ENCODE data around the gene TUBGCP6.
A peak's percentile ranks its signal among the peaks of the same experiment; 100 is the strongest.

Gene TUBGCP6, protein sequence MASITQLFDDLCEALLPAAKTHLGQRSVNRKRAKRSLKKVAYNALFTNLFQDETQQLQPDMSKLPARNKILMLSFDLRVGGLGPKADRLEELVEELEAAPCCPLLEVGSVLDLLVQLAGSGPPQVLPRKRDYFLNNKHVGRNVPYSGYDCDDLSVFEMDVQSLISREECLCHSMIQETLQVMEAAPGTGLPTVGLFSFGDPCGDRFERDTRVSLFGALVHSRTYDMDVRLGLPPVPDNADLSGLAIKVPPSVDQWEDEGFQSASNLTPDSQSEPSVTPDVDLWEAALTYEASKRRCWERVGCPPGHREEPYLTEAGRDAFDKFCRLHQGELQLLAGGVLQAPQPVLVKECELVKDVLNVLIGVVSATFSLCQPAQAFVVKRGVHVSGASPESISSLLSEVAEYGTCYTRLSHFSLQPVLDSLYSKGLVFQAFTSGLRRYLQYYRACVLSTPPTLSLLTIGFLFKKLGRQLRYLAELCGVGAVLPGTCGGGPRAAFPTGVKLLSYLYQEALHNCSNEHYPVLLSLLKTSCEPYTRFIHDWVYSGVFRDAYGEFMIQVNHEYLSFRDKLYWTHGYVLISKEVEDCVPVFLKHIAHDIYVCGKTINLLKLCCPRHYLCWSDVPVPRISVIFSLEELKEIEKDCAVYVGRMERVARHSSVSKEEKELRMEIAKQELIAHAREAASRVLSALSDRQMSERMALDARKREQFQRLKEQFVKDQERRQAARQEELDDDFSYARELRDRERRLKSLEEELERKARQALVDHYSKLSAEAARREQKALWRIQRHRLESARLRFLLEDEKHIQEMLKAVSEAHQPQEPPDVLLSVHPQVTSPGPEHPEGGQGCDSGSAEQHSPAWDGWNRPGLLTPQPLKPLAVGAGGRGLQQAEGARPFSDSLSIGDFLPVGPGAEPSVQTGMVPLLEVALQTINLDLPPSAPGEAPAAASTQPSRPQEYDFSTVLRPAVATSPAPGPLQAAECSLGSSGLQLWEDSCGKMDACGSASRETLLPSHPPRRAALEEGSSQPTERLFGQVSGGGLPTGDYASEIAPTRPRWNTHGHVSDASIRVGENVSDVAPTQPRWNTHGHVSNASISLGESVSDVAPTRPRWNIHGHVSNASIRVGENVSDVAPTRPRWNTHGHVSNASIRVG (N-terminal part only)

DNA sequence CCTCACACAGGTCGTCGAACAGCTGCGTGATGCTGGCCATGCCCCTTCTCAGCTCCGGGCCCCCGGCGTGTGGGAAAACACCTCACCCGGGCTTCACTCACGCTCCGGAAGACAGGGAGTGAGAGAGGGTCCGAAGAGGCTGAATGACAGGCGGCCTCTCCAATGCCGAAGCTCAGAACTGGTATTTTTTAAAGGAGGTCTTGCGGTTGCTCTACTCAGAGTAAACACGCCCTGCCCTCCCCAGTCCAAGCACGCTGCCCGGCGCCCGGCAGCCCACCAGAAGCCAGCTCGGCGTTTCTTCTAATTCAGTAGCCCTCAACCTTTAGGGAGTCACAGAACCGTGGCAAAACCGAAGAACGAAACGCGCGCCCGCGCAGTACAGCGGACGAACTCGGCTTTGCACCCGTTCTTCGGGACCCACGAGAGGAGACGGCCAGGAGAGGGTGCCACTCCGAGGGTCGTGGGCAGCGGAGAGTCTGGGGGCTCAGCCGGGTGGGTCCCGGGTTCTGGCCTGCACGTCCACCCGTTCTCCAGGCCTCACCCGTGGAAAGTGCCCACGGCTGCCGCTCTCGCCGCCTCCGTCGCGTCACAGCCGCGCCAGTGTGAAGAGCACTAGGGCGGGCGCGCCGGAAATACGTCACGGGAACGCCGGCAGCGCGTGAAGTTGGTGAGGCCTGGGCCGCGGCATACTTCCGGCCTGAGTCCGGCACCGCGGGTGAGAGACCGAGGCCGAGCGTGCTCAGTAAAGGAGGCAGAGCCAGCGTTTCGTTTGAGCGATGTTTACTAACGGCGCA, at the start of gene TUBGCP6:
TSS of gene TUBGCP6 (minus strand) at position 604 of the 794 bp plus-strand sequence. CDS start at position 40, 564 bp downstream.
- DNase-seq (ENCODE audit: low read depth): peak; percentile 86

DNA sequence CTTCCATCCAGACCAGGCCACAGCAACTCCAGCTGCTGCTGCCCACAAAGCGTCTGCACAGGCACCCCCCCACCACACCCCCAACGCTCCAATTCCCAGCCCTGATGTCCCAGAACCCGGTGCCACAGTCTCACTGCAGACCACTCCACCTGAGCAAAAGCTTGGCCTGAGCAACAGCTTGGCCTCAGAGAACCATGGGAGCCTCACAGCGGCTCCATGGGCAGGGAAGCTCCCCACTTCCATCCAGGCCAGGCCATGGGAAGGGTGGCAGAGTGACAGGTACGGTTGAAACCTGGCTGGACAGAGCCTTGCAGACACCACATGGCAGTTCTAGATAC, 49.5 kb upstream of the TUBGCP6 start:
- DNase-seq (ENCODE audit: low read depth): no peak

DNA sequence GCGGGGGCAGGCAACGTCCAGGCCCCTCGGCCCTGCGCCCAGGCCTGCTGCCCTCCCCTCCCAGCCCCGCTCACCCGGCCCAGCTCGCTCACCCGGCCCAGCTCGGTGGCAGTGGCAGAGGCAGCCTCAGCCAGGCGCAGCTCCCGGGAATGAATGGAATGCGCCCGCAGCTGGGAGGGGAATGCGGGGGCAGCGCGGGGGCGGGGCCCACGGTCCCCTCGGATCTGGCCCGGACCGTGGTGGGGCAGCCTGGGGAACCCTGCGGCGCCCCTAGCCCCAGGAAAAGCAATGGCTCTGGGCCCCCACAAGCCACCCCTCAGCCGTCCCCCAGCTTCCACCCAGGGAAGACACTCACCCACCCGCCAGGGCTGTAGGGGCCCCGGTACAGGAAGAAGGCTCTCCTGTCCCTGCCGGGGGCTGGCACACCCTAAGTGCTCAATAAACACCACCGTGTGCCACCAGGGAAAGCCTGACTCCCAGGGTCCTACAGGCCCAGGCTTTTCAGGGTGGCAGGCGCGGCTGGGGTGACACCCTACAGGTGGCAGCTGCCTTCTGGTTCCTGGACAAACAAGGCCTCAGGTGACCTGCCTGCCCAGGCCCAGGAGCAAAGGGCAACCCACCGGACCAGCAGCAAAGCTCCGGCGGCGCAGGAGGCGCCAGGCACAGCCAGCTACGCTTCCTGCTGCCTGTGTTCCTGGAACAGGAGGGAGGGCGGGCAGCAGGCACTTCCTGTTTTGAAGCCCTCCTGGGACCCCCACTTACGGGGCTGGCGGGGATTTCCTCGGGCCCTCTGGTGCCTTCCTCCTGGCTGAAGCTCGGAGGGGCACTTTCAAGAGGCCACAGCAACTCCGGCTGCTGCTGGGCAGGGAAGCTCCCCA, 48.9 kb upstream of the TUBGCP6 start:
- no peak for DNase-seq (ENCODE audit: low read depth)

GRCh38 chr22:50292643-50293440, 48.0 kb upstream of the TUBGCP6 start:
- DNase-seq (ENCODE audit: low read depth): no peak

DNA sequence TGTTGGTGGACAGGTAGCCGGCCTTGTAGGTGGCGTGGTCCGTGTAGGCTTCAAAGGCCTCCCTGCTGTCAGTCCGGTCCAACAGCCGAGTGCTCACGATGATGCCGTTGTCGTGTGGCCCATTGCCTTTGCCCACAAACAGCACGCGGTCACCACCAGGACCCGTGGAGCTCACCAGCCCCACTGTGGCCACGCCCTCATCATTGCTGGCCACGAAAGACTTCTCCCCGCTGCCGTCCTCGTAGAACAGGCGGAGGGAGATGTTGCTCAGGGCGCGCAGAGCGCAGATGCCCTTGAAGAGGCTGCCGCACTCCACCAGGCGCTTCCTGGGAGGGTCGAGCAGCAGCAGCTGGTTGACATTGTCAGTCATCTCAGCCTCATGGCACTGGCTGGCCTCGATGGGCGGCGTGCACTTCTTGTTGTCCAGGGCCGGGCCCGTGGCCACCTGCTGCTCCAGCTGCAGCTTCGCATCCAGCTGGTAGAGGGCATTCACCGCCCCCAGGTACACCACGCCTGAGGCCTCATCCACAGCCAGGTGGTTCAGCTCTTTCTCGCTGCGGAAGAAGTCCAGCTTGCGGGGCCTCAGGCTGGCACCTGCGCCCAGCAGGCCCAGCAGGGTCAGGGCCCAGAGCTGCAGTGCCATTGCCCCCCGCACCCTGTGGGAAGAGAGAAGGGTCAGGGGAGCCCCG, 45.3 kb upstream of the TUBGCP6 start:
- no peak for DNase-seq (ENCODE audit: low read depth)

DNA sequence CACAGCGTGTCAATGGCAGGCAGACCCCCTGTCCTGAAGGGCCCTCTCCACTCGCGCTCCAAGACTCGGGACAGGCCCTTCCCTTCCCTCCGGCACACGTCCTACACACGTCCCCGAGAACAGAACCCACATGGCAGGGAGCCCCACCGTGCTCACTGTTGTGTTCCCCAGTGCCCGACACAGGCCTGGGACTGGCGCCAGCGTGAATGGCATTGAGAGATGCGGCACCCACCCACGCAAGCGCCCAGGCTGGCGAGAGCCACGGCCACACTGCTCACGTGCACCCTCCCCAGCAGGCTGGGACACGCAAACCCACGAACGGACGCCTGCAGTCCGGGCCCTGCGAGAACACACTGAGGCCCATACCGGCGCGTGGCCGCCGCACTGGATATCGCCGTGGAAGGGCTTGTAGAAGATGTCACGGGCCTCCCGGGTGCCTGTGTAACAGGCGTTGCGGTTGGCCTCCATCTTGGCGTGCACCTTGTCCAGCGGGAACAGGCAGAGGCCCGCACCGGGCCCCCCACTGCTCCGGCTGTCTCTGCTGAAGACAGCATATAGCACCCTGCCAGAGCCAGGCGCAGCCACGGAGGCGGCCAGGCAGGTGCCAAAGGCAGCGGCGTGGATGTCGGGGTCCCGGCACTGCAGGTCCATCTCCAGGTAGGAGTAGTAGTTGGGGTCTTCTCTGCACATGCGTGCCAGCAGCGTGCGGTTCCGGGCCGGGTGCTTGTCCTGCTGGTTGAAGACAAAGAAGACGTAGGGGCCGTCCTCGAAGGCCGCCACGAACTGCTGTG, 44.5 kb upstream of the TUBGCP6 start:
- DNase-seq (ENCODE audit: low read depth): no peak

GRCh38 chr22:50287731-50288130, 42.9 kb upstream of the TUBGCP6 start:
- DNase-seq (ENCODE audit: low read depth): no peak

DNA sequence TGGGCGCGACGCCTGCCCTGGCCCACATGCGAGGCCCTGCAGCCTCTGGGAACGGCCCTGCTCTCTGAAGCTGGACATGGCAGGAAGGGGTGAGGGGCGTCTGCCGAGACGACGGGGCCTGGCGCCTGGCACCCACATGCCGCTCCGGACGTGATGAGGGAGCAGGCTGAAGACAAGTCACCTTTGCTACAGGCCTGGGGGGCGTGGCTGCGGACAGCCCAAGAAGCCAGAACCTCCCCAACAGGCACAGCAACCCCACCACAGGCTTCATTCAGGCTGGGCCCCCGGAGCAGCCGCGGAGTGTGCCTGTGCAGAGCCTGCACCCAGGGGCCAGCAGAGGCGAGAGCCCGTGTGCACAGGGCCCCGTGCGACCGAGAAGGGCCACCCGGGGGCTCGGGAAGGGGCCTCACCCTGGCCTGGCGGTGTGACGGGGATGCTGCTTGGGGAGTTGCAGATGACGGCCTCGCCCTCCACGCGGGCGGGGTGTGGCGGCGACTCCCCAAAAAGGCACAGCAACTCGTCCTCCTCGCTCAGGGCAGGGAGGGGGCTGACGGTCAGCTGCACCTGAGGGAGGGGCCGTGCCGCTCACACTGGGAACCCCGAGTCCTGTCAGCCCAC, 42.0 kb upstream of the TUBGCP6 start:
- no peak for DNase-seq (ENCODE audit: low read depth)

DNA sequence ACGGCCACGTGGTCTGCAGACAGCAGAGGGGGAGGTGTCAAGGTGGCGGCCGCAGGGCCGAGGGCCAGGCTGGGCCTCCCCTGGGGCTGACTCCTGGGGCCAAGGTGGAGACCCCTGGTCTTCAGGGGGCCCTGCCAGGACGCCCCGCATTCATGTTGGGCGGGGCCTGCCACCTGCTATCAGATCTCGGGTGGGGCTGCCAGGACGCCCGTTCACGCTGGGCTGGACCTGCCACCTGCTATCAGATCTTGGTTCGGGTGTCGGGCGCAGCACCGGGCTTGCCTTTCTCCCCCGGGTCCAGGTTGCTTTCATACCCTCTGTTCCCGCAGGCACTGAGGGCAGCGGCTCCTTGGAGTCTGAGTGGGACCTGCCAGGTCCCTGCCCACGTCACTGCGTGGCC, 41.5 kb upstream of the TUBGCP6 start:
- DNase-seq (ENCODE audit: low read depth): no peak

DNA sequence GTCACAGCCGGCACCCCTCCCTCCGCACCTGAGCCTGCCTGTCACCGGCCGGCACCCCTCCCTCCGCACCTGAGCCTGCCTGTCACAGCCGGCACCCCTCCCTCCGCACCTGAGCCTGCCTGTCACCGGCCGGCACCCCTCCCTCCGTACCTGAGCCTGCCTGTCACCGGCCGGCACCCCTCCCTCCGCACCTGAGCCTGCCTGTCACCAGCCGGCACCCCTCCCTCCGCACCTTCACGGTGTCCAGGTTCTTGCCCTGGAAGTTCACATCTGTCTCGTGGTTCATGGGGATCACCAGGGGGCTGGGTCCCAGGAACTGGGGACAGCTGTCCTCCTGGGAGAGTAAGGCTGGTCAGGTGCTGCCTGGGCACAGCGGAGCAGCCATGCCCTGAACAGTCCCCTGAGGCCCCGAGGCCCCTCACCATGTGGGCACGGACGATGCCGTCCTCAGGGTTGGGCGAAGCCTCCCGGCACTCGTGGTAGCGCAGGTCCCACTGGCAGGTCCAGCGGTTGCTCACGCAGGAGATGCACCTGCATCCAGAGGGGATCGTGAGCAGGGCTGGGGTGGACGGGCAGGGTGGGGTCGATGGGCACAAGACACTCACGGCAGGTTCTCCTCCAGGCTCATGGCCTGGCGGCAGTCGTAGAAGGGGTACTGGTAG, 40.9 kb upstream of the TUBGCP6 start:
- DNase-seq (ENCODE audit: low read depth): no peak

- DNase-seq (ENCODE audit: low read depth): no peak
These were observed 39.7 kb upstream of the TUBGCP6 start for GRCh38 chr22:50284479-50284878.

DNA sequence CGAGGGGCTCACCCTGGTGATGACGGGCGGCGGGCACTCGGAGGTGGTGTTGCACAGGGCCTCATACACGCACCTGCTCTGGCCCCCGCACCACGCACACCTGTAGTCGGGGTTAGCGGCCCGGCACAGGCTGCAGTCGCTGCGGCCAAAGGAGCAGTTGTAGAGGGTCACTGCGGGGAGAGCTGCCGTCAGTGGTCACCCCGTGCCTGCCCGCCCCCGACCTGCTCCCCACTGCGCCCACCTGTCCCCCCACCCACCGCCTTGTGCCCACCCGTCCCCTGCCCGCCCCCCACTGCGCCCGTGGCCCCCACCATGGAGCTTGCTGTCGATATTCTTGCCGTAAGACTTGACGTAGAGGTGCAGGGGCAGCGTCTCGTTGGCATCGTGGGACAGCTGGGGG, 39.0 kb upstream of the TUBGCP6 start:
- DNase-seq (ENCODE audit: low read depth): no peak

DNA sequence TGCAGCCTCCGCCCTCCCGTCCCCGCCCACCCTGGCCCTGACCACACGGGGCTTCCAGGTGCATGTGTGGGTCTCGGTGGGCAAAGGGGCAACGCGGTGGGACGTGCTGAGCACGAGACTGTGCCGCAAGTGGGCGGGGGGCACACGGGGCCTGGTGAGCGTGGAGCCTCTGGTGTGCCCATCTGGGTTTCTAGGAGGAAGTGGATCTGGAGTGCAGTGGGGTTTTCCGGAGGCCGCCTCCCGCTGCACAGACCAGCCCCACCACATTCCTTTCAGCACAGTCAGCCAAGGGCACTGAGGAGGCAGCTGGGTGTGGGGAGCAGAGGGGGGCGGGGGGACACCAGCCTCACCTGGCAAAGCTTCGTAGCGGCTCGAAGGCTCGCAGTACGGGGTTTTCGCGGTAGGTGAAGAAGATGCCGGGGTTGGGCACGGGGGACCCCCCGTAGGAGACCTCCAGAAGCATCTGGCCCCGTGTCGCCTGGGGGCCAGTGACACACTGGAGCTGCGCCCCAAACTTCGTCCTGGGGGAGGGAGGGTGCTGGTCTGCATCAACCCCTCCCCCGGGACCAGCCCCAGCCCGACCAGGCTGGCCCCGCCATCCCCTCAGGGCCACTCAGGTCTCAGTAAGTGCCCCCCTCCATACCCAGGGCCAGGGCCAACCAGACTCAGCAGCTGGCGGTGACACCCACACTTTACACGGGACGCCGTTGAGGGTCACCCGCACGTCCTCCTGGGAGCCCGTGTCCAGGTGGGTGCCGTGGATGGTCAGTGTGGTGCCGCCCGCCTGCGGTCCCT, 37.7 kb upstream of the TUBGCP6 start:
- no peak for DNase-seq (ENCODE audit: low read depth)

DNA sequence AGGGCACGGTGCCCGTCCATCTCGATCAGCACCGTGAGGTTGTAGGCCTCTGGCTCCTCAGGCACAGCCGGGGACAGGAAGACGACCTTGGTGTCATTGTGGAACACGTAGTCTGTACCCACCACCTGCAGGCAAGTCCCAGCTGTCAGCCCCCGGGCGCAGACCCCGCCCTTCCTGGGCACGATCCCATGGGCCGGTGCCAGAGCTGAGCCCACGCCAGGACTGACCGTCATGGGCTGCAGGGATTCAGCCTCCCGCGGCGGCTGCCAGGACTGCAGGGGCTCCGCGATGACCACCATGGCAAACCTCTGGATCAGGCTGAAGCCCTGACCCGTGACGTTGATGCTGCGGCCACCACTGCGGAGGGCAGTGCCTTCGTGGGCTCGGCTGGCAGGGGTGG, 37.1 kb upstream of the TUBGCP6 start:
- DNase-seq (ENCODE audit: low read depth): no peak

DNA sequence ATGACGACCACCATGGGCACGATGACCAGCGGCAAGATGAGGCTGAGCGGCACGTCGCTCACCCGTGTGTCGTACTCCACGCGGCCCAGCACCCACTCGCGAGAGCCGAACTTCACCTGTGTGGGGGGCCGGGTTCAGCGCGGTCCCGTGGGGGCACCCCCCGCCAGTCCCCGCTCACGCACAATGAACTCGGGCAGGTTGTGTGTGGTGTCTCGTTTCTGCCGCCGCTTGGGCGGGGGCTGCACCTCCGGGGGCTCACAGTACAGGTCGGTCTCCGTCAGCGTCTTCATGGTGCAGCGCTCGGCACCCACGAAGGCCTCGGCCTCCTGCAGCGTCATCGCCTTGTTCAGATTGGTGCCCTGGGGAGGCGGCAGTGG, 36.5 kb upstream of the TUBGCP6 start:
- no peak for DNase-seq (ENCODE audit: low read depth)

- no peak for DNase-seq (ENCODE audit: low read depth)
These were observed 36.0 kb upstream of the TUBGCP6 start for GRCh38 chr22:50280708-50281383.

All from activated T-cell treated with anti-CD3 and anti-CD28 coated beads for 1 hour (primary cell).